GM18867 (cell line): ENCODE results near the gene CDH13.

Source experiments
- ATAC-seq: cut with Tn5 transposase; IDR thresholded peaks from one replicate; pipeline ENCODE4 v1.9.1; 2021; ENCODE audit warnings: mild to moderate bottlenecking, moderate library complexity; ENCODE audit not compliant: unreplicated experiment

Gene CDH13

GRCh38 chr16:82990155-82990554, 363.4 kb downstream of the CDH13 start:
- ATAC-seq = no peak

- ATAC-seq = no peak
These were observed 364.6 kb downstream of the CDH13 start for GRCh38 chr16:82991410-82991809.

GRCh38 chr16:82991966-82992675, 365.4 kb downstream of the CDH13 start:
- no peak for ATAC-seq

- ATAC-seq = no peak
These were observed 366.0 kb downstream of the CDH13 start for GRCh38 chr16:82992786-82993185.

DNA sequence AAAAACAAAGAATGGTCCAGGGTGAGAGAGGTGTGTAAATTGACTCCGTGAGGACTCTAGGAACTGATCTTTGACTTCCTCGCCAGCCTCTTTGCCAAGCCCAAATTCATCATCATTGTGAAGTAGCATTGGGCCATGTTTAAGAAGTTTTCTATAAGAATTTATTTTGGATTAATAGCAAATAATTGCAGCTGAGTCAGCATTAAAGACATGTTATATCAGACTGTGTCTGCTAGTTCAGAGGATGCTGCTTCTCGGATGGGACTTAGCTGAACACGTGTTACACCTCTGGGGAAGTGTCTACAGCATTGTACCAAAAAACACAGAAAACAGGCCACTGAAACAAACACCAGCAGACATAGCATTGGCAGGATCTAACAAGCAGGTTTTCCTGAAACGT, 366.6 kb downstream of the CDH13 start:
- ATAC-seq = no peak

- no peak for ATAC-seq
These were observed 367.2 kb downstream of the CDH13 start for GRCh38 chr16:82993926-82994325.

- no peak for ATAC-seq
These were observed 368.6 kb downstream of the CDH13 start for GRCh38 chr16:82995286-82995923.

GRCh38 chr16:82995924-82996441, 369.2 kb downstream of the CDH13 start:
- ATAC-seq = no peak

DNA sequence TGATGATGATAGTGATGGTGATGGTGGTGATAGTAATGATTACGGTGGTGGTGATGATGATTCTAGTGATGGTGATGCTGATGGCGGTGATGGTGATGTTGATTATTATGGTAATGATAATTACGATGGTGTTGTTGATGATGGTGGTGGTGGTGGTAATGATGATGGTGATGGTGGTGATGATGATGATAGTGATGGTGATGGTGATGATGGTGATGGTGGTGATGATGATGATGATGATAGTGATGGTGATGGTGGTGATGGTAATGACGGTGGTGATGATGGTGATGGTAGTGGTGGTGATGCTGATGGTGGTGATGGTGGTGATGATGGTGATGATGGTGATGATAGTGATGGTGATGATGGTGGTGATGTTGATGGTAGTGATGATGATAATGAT, 370.0 kb downstream of the CDH13 start:
- no peak for ATAC-seq

DNA sequence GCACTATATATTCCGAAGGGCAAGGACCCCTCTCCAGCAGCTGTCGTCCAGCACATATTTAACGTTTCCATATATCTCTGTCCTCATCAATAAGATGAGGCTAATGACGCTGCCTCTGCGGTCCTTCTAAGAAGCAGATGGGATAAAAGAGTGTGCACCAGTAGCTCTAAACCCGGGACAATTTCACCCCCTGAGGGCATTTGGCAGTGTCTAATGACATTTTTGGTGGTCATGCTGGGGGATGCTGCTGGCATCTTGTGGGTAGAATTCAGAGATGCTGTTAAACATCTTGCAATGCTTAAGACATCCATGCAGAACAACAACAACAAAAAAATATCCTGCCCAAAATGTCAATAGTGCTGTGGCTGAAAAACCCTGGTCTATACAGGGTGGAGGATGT, 372.9 kb downstream of the CDH13 start:
- ATAC-seq = no peak

GRCh38 chr16:83002351-83003334, 375.9 kb downstream of the CDH13 start:
- ATAC-seq = no peak

GRCh38 chr16:83004868-83005652, 378.3 kb downstream of the CDH13 start:
- no peak for ATAC-seq

DNA sequence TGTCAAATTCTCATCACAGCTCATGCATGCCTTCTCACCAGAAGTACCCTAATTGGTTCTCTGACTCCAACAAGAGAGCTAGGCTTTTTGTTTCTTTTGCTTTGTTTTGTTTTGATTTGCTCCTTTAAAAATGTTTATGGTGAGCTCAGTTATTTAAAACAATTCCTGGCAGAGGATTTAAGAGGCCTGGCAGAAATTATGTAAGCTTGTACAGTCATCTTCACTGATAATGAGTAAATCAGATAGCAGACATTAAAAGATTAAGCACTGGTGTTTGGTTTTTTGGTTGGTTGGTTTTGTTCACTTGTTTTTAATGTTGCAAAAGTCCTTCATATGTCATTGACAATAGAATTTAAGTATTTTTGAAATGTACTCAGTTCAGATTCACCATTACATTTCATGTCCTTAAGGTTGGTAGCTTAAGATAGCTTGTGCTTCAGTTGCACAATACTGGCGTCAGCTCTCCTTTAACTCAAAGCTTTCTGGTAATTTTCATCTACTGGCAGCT, 378.9 kb downstream of the CDH13 start:
- ATAC-seq = no peak

GRCh38 chr16:83010776-83011720, 384.3 kb downstream of the CDH13 start:
- peak; percentile 79 for ATAC-seq

DNA sequence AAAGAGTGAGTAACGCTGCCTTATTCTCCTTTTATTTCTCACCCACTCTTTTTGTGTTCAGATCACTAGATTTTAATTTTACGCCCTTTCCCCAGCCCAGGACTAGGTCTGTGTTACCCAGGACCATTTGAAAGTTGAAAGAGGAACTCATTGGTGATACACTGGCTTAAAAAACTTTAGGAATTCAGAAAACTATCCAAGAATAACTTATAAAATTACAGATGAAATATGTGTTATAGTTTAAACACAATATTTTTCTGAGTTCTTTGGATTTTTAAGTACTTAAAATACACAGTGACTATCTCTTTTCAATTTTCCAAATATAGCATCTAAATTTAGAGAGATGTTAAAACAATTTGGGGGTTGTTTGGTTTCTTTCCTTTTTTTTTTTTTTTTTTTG, 385.2 kb downstream of the CDH13 start:
- ATAC-seq = no peak

DNA sequence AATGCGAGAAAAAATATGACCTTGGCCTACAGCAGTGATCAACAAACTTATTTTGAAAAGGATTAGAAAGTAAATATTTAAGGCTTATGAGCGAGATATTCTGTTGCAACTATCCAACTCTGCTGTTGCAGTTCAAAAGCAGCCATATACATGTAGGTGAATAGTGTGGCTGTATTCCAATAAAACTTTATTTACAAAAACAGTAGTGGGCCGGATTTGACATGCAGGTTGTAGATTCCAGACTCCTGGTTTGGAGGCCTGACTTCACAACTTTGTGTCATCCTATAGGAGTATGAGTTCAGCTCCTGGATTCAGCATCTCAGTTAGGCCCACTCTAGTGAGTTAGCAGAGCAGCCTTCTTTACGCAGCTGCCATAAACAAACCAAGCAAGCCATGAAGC, 386.3 kb downstream of the CDH13 start:
- no peak for ATAC-seq

DNA sequence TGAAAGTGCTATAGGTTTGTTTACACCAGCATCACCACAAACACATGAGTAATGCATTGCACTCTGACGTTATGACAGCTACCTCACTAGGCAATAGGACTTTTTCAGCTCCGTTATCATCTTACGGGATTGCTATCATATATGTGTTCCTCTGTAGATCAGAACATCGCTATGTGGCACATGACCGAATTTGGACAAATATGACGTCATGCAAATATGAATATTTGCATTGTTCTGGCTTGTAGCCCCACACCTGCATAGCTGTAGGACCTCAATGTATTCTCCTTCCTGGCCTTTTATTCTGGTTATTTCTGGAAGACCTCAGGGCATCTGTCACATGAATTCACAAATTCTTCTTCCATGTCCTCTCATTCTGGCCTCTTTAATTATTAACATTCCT, 393.2 kb downstream of the CDH13 start:
- ATAC-seq = no peak

DNA sequence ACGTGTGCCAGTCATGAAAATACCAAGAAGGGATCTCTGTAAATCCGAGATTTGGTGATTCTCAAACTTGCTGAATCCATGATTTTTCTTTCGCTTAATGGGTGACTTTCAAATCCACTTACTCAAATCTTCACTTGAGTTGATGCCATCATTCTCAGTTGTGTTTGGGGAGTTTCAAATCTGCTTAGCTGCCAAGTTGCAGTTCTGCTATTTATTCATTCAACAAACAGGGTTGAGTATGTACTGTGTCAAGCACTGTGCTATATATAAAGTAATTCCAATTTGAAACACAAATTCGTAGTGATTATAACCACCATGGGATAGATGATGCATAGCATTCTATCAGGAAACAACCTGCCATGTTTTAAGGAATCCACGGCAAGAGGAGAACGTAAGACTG, 394.3 kb downstream of the CDH13 start:
- peak; percentile 50 for ATAC-seq

DNA sequence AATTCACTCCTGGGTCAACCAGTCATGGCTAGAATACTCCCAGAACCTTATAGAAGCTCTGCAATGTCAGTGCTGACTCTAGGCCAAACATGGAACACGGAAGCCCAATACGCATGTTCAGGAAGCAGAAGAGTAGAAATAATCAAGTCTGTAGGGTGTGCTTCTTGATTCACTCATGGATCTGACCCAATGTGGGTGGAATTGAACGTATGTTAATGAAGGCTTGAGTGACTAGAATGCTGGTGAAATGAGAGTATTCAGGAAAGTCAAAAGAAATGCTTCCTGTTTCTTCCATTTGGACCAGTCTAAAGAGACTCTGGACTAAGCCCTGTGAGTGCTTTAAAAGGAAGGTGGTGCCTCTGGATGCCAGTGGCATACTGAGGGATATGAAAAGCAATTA, 395.0 kb downstream of the CDH13 start:
- no peak for ATAC-seq
